A673 (cell line): ENCODE data around the gene PSMD13. TPM values are rescaled to one million over a fixed set of nuclear protein-coding genes. Genes with fewer than 3 reads are reported as not detected.
A peak's percentile ranks its signal among the peaks of the same experiment; 100 is the strongest.
"Not testable (repeated sequence)": the region's sequence is repeated elsewhere in the genome, so short reads cannot be mapped to it uniquely, and the experiment has no call there.

Experiments used
- Bru-seq: library from RNA; stranded (reverse); fragments of 400-500 nt; gene quantifications from one replicate; lab custom pipeline; 2021; lab: Mats Ljungman, UMichigan
- BruChase-seq, 2 experiments: library from RNA; stranded (reverse); fragments of 400-500 nt; gene quantifications; one replicate each; lab custom pipeline; 2021; lab: Mats Ljungman, UMichigan
- BruUV-seq: library from RNA; stranded (reverse); fragments of 400-500 nt; replicated peaks from 2 replicates; lab custom pipeline; 2021; lab: Mats Ljungman, UMichigan
- CTCF ChIA-PET: fragments of 300-600 bp; sonication (Branson Sonifier 250); formaldehyde crosslinking; loops from one replicate; lab custom pipeline; 2022; ENCODE audit warnings: antibody characterized with exemption; lab: Charles Lee
- POLR2A ChIA-PET: fragments of 300-600 bp; sonication (Branson Sonifier 250); formaldehyde crosslinking; loops from one replicate; lab custom pipeline; 2022; ENCODE audit warnings: antibody characterized with exemption; ENCODE audit not compliant: low non-redundant PET; lab: Charles Lee
- DNase-seq: peaks from one replicate; pipeline ENCODE4 v3.0.0-alpha.2; 2015; ENCODE audit warnings: low spot score
- H3K27ac ChIP-seq: fragments of 200-600 bp; sonication (generic); 2 replicates; pipeline ENCODE4 v1.5.1; 2016; ENCODE audit warnings: mixed run types, low read depth, mild to moderate bottlenecking, mixed read lengths, antibody characterized with exemption, low read length; ENCODE audit not compliant: poor library complexity, severe bottlenecking
- H3K27me3 ChIP-seq: fragments of 200-600 bp; sonication (generic); replicated peaks from 2 replicates; pipeline ENCODE4 v1.6.1; 2017; ENCODE audit warnings: mixed run types, low read depth, mild to moderate bottlenecking, mixed read lengths, antibody characterized with exemption, low read length; ENCODE audit not compliant: insufficient read depth, poor library complexity
- H3K36me3 ChIP-seq: fragments of 200-600 bp; sonication (generic); 2 replicates; pipeline ENCODE4 v1.6.1; 2016; ENCODE audit warnings: mixed run types, mild to moderate bottlenecking, mixed read lengths, antibody characterized with exemption, low read length; ENCODE audit not compliant: insufficient read depth, poor library complexity, severe bottlenecking
- H3K4me1 ChIP-seq: fragments of 200-600 bp; sonication (generic); 2 replicates; pipeline ENCODE4 v1.6.1; 2017; ENCODE audit warnings: mixed run types, mild to moderate bottlenecking, mixed read lengths, antibody characterized with exemption, low read length; ENCODE audit not compliant: insufficient read depth, poor library complexity, severe bottlenecking
- H3K4me3 ChIP-seq: fragments of 200-600 bp; sonication (generic); 2 replicates; pipeline ENCODE4 v1.5.1; 2016; ENCODE audit warnings: low read depth, mixed run types, mild to moderate bottlenecking, mixed read lengths, low read length; ENCODE audit not compliant: poor library complexity, severe bottlenecking
- H3K9me3 ChIP-seq: fragments of 200-600 bp; sonication (generic); 2 replicates; pipeline ENCODE4 v1.6.1; 2016; ENCODE audit warnings: mixed run types, low read depth, mild to moderate bottlenecking, mixed read lengths, antibody characterized with exemption, low read length; ENCODE audit not compliant: poor library complexity, severe bottlenecking
- EZH2 ChIP-seq: fragments of 200-600 bp; sonication (generic); IDR thresholded peaks from 2 replicates; pipeline ENCODE4 v1.6.1; 2017; ENCODE audit warnings: borderline replicate concordance, low read depth, mild to moderate bottlenecking, mixed read lengths, antibody characterized with exemption, low read length; ENCODE audit not compliant: poor library complexity, severe bottlenecking
- intact Hi-C: fragments of 100-400 bp; cut with micrococcal nuclease; formaldehyde crosslinking; loops from one replicate; pipeline ENCODE4 v1.10.0; 2022; ENCODE audit not compliant: unreplicated experiment
- long read RNA-seq: library from polyadenylated mRNA; stranded (forward); transcript quantifications from one replicate; pipeline ENCODE4 v2.0.0, GENCODE V29; 2022
- total RNA-seq: library from RNA; stranded (reverse); gene quantifications from 2 replicates; pipeline ENCODE4 v1.2.3, GENCODE V29; 2021
- TF ChIP-seq, protein P1 (sequence below): fragments of 300-800, 200-600 bp; sonication (generic); conservative IDR thresholded peaks from 2 replicates; pipeline ENCODE4 v1.5.1; 2017; ENCODE audit warnings: low read depth, mild to moderate bottlenecking, antibody characterized with exemption, low read length, moderate library complexity, mixed read lengths

The PSMD13 gene
- total RNA-seq, result 195 and 199 TPM in 2 replicates
- Bru-seq, nascent RNA, result percentile 92 among the genes with signal in this experiment
- BruChase-seq, experiment 1, labeled RNA remaining after a 2-hour chase, result percentile 96 among the genes with signal in this experiment
- BruChase-seq, experiment 2, labeled RNA remaining after a 6-hour chase, result percentile 91 among the genes with signal in this experiment
- long read RNA-seq, transcript PSMD13-212 (13 exons, 1,991 nt), result major isoform, 324 of 382 reads
- long read RNA-seq, transcript PSMD13-203 (11 exons, 1,591 nt), result minor isoform, 8 of 382 reads
- long read RNA-seq, transcript PSMD13-204 (12 exons, 1,632 nt), result minor isoform, 13 of 382 reads
- long read RNA-seq, partial matches to known transcripts, result 6 of 382 reads
- long read RNA-seq, other reads (novel, unspliced or antisense), result 24 of 382 reads

DNA sequence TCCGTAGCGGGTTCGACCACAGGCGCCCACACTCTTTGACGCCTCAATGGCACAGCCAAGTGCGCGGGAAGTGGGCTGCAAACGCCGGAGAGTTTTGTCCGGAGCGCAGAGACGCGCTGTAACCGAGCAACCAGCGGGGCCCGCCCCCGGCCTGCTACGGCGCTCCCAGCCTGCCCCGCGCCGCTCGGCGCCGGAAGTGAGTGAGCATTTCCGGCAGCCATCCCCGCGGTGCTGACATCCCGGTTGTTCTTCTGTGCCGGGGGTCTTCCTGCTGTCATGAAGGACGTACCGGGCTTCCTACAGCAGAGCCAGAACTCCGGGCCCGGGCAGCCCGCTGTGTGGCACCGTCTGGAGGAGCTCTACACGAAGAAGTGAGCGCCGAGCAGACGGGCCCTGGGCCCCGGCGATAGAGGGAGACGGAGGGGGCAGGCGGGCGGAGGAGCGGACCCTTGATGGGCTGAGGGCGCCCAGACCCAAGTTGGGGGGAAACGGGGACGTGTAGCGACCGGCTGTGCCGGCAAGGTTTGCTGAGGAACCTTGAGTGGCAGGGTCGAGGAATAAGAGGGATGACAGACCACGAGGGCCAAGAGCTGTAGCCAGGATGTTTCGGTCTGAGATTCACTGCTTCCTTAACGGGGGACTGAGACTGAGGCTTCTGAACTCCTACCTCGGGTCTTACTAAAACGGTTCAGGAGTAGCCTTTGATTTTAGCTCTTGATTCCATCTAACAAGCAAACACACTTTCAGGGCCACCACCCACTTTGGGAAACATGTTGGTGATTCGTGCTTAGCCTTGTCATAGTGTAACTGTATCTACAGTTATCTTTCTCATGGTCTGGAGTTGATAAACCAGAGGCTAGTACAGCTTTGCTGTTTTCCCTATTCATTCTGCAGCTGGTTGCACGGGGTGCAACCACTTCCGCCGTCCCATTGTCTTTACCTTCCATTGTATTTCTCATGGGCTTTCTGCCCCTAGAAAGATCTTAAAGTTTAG is at the start of gene PSMD13:
Gene PSMD13, plus strand, starts transcription at position 203 of the 994 bp plus-strand sequence. Its CDS starts 74 bp downstream, at position 277.
- TSS peak; percentile 51 for BruUV-seq
- H3K9me3 ChIP-seq, result no peaks in the 10 kb centered on the region
- intact Hi-C loops, result no loop called here
- ChIA-PET CTCF (interaction anchor here (0.6 kb wide), 1 partner anchor 482 kb away, joined by 3 read pairs; no protein-coding TSS in a partner anchor), POLR2A (no interaction called here)
- no peaks in the 10 kb centered on the region for H3K27me3 ChIP-seq
- peak; percentile 91 for DNase-seq
- H3K4me1 ChIP-seq, result peaks cover 12% of the 10 kb centered on the region
- H3K36me3 ChIP-seq, result peaks cover 11% of the 10 kb centered on the region
- peak within 1 kb of the TSS; percentile 95 for H3K4me3 ChIP-seq
- H3K27ac ChIP-seq, result peak within 1 kb of the TSS; percentile 78
- TF ChIP-seq, protein P1, sequence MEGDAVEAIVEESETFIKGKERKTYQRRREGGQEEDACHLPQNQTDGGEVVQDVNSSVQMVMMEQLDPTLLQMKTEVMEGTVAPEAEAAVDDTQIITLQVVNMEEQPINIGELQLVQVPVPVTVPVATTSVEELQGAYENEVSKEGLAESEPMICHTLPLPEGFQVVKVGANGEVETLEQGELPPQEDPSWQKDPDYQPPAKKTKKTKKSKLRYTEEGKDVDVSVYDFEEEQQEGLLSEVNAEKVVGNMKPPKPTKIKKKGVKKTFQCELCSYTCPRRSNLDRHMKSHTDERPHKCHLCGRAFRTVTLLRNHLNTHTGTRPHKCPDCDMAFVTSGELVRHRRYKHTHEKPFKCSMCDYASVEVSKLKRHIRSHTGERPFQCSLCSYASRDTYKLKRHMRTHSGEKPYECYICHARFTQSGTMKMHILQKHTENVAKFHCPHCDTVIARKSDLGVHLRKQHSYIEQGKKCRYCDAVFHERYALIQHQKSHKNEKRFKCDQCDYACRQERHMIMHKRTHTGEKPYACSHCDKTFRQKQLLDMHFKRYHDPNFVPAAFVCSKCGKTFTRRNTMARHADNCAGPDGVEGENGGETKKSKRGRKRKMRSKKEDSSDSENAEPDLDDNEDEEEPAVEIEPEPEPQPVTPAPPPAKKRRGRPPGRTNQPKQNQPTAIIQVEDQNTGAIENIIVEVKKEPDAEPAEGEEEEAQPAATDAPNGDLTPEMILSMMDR, result no peak
- no peak for TF ChIP-seq EZH2

DNA sequence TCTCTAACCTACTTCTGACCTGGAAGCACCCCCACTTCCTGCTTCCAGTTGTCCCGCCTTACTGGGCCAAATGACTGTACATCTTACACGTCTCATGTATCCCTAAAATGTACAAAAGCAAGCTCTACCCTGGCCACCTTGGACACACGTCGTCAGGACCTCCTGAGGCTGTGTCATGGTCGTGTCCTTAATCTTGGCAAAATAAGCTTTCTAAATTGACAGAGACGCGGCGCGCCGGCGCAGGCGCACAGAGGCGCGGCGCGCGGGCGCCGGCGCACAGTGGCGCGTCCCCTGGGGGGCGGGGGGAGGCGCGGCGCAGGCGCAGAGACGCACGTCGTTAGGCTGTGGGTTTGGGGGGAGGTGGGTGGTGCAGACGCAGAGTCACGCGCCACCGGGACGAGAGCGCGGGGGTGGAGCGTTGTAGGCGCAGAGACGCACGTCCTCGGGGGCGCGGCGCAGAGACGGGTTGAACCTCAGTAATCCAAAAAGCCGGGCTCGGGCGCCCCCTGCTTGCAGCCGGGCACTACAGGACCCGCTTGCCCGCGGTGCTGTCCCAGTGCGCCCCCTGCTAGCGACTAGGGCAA is 47.5 kb upstream of the PSMD13 start:
- H3K36me3 ChIP-seq, POLR2A ChIA-PET, CTCF ChIA-PET, BruUV-seq, H3K4me3 ChIP-seq, H3K27me3 ChIP-seq, H3K27ac ChIP-seq, intact Hi-C loops, DNase-seq, H3K9me3 ChIP-seq, H3K4me1 ChIP-seq: not testable (repeated sequence)

DNA sequence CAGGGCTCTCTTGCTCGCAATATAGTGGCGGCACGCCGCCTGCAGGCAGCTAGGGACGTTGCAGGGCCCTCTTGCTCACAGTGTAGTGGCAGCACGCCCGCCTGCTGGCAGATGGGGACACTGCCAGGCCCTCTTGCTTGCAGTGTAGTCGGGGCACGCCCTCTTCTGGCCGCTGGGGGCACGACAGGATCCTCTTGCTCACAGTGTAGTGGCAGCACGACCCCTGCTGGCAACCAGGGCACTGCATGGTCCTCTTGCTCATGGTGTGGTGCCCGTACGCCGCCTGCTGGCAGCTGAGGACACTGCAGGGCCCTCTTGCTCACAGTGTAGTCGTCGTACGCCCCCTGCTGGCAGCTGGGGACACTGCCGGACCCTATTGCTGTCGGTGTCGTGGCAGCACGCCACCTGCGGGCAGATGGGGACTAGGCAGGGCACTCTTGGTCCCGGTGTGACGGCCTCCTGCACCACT is 46.9 kb upstream of the PSMD13 start:
- CTCF ChIA-PET, H3K27me3 ChIP-seq, H3K36me3 ChIP-seq, H3K9me3 ChIP-seq, H3K27ac ChIP-seq, POLR2A ChIA-PET, H3K4me3 ChIP-seq, DNase-seq, H3K4me1 ChIP-seq, BruUV-seq, intact Hi-C loops: not testable (repeated sequence)
- TF ChIP-seq, protein P1, result 0 out of 2 replicates have a peak, but pooled peaks have one; percentile 20

DNA sequence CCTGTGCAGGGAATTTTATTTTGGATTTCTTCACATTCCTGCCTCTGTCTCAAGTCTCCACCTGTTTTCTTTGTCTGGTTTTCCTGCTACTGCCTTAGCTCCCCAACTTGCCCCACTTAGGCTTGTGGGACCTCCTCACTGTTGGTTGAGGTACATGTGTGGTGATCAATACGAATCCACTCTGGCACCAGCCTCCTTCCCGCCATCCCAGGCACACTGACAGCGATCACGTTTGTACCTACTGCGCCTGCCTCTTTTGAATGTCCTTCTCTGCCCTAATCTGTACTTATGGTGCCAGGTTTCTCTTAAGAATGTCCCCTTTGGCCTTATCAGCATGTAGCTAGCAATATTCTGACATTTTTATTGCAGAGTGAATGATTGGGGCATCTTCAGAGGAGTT is 46.2 kb upstream of the PSMD13 start:
- H3K4me3 ChIP-seq, BruUV-seq, H3K4me1 ChIP-seq, intact Hi-C loops, POLR2A ChIA-PET, CTCF ChIA-PET, H3K36me3 ChIP-seq, H3K27ac ChIP-seq, H3K27me3 ChIP-seq, DNase-seq, H3K9me3 ChIP-seq: not testable (repeated sequence)
